HEK293 (cell line): ENCODE results near the gene LNX1.

ENCODE experiments used
- CTCF ChIA-PET: fragments of 350-600 bp; formaldehyde crosslinking; extraction: SDS; loops from one replicate; lab custom pipeline; 2021; ENCODE audit warnings: antibody characterized with exemption; lab: Yijun Ruan, JAX
- POLR2A ChIA-PET: fragments of 300-600 bp; formaldehyde crosslinking; extraction: SDS; loops from one replicate; lab custom pipeline; 2020; ENCODE audit warnings: antibody characterized with exemption, inconsistent platforms; lab: Yijun Ruan, JAX
- H3K27ac ChIP-seq: fragments of 200-500 bp; sonication (Bioruptor generic); 2 replicates; pipeline ENCODE4 v1.5.1; 2014; ENCODE audit warnings: low read depth, low read length, control low read depth, inconsistent platforms; ENCODE audit errors: extremely low read depth
- H3K36me3 ChIP-seq, 2 experiments: fragments of 200-500 bp in 1 of 2; sonication (Bioruptor generic) in 1 of 2; 1 replicate in 1 of 2; 2 replicates in 1 of 2; pipeline ENCODE4 v1.5.1; 2014 to 2017; ENCODE audit warnings: inconsistent platforms in 2 of 2, low read length in 2 of 2; ENCODE audit not compliant: control insufficient read depth in 2 of 2, insufficient read depth in 1 of 2
- H3K4me1 ChIP-seq: fragments of 200-500 bp; sonication (Bioruptor generic); 2 replicates; pipeline ENCODE4 v1.5.1; 2014; ENCODE audit warnings: mild to moderate bottlenecking, low read length, inconsistent platforms; ENCODE audit not compliant: control insufficient read depth, insufficient read depth
- H3K4me3 ChIP-seq: 2 replicates; pipeline ENCODE4 v1.5.1; 2011; ENCODE audit warnings: low read depth, mild to moderate bottlenecking, control low read depth, low read length, moderate library complexity
- H3K9me3 ChIP-seq: fragments of 200-500 bp; sonication (Bioruptor generic); 2 replicates; pipeline ENCODE4 v1.5.1; 2014; ENCODE audit warnings: low read depth, low read length, inconsistent platforms; ENCODE audit not compliant: control insufficient read depth, insufficient read depth
- EGR2 ChIP-seq: fragments of 450-650 bp; formaldehyde crosslinking; IDR thresholded peaks from 2 replicates; pipeline ENCODE4 v1.5.1; 2016; ENCODE audit warnings: low read depth, missing biosample characterization, missing genetic modification characterization
- MYNN ChIP-seq: fragments of 450-650 bp; formaldehyde crosslinking; IDR thresholded peaks from 2 replicates; pipeline ENCODE4 v1.5.1; 2016; ENCODE audit warnings: missing biosample characterization, missing genetic modification characterization, borderline replicate concordance
- PRDM10 ChIP-seq: fragments of 450-650 bp; formaldehyde crosslinking; IDR thresholded peaks from 2 replicates; pipeline ENCODE4 v1.5.1; 2016; ENCODE audit warnings: missing biosample characterization, missing genetic modification characterization
- REPIN1 ChIP-seq: fragments of 450-650 bp; formaldehyde crosslinking; IDR thresholded peaks from 2 replicates; pipeline ENCODE4 v1.5.1; 2017; ENCODE audit warnings: missing biosample characterization, missing genetic modification characterization, low read depth
- ZBTB44 ChIP-seq: fragments of 450-650 bp; IDR thresholded peaks from 2 replicates; pipeline ENCODE4 v1.5.1; 2018; ENCODE audit warnings: missing biosample characterization, mild to moderate bottlenecking, missing genetic modification characterization
- ZBTB7A ChIP-seq: fragments of 450-650 bp; formaldehyde crosslinking; IDR thresholded peaks from 2 replicates; pipeline ENCODE4 v1.5.1; 2016; ENCODE audit warnings: low read depth, missing biosample characterization, missing genetic modification characterization
- ZFHX2 ChIP-seq: fragments of 450-650 bp; formaldehyde crosslinking; conservative IDR thresholded peaks from 2 replicates; pipeline ENCODE4 v1.5.1; 2016; ENCODE audit warnings: missing biosample characterization, missing genetic modification characterization
- ZIC2 ChIP-seq: fragments of 450-650 bp; formaldehyde crosslinking; IDR thresholded peaks from 2 replicates; pipeline ENCODE4 v1.5.1; 2016; ENCODE audit warnings: missing biosample characterization, missing genetic modification characterization
- ZNF148 ChIP-seq: fragments of 450-650 bp; formaldehyde crosslinking; IDR thresholded peaks from 2 replicates; pipeline ENCODE4 v1.5.0; 2017; ENCODE audit warnings: missing biosample characterization, missing genetic modification characterization, borderline replicate concordance
- ZNF214 ChIP-seq: fragments of 450-650 bp; formaldehyde crosslinking; IDR thresholded peaks from 2 replicates; pipeline ENCODE4 v1.5.1; 2017; ENCODE audit warnings: missing biosample characterization, mild to moderate bottlenecking, missing genetic modification characterization, borderline replicate concordance
- ZNF239 ChIP-seq: fragments of 450-650 bp; formaldehyde crosslinking; IDR thresholded peaks from 2 replicates; pipeline ENCODE4 v1.5.1; 2016; ENCODE audit warnings: missing biosample characterization, missing genetic modification characterization
- ZNF514 ChIP-seq: fragments of 450-650 bp; formaldehyde crosslinking; IDR thresholded peaks from 2 replicates; pipeline ENCODE4 v1.5.1; 2016; ENCODE audit warnings: missing biosample characterization, missing genetic modification characterization
- ZNF521 ChIP-seq: fragments of 450-650 bp; formaldehyde crosslinking; IDR thresholded peaks from 2 replicates; pipeline ENCODE4 v1.5.1; 2017; ENCODE audit warnings: missing biosample characterization, mild to moderate bottlenecking, missing genetic modification characterization
- ZNF544 ChIP-seq: fragments of 450-650 bp; formaldehyde crosslinking; IDR thresholded peaks from 2 replicates; pipeline ENCODE4 v1.5.0; 2017; ENCODE audit warnings: missing biosample characterization, missing genetic modification characterization
- ZNF558 ChIP-seq: fragments of 450-650 bp; formaldehyde crosslinking; IDR thresholded peaks from 2 replicates; pipeline ENCODE4 v1.5.1; 2016; ENCODE audit warnings: missing biosample characterization, missing genetic modification characterization
- ZNF596 ChIP-seq: fragments of 450-650 bp; IDR thresholded peaks from 2 replicates; pipeline ENCODE4 v1.5.0; 2018; ENCODE audit warnings: missing biosample characterization, mild to moderate bottlenecking, missing genetic modification characterization, moderate library complexity
- ZNF624 ChIP-seq: fragments of 450-650 bp; formaldehyde crosslinking; IDR thresholded peaks from 2 replicates; pipeline ENCODE4 v1.5.1; 2017; ENCODE audit warnings: missing biosample characterization, missing genetic modification characterization
- ZNF626 ChIP-seq: fragments of 450-650 bp; sonication (Bioruptor Pico); formaldehyde crosslinking; IDR thresholded peaks from 2 replicates; pipeline ENCODE4 v1.5.1; 2018; ENCODE audit warnings: missing biosample characterization, missing genetic modification characterization, inconsistent platforms
- ZNF670 ChIP-seq: fragments of 450-650 bp; formaldehyde crosslinking; IDR thresholded peaks from 2 replicates; pipeline ENCODE4 v1.5.1; 2016; ENCODE audit warnings: missing biosample characterization, missing genetic modification characterization, low read depth
- ZNF777 ChIP-seq: fragments of 450-650 bp; formaldehyde crosslinking; IDR thresholded peaks from 2 replicates; pipeline ENCODE4 v1.5.1; 2017; ENCODE audit warnings: missing biosample characterization, missing genetic modification characterization, borderline replicate concordance
- ZNF792 ChIP-seq: fragments of 450-650 bp; formaldehyde crosslinking; IDR thresholded peaks from 2 replicates; pipeline ENCODE4 v1.5.1; 2016; ENCODE audit warnings: missing biosample characterization, missing genetic modification characterization
- TF ChIP-seq, protein P1 (sequence below): fragments of 450-650 bp; formaldehyde crosslinking; IDR thresholded peaks from 2 replicates; pipeline ENCODE4 v1.5.1; 2016; ENCODE audit warnings: missing biosample characterization, missing genetic modification characterization

The LNX1 gene

DNA sequence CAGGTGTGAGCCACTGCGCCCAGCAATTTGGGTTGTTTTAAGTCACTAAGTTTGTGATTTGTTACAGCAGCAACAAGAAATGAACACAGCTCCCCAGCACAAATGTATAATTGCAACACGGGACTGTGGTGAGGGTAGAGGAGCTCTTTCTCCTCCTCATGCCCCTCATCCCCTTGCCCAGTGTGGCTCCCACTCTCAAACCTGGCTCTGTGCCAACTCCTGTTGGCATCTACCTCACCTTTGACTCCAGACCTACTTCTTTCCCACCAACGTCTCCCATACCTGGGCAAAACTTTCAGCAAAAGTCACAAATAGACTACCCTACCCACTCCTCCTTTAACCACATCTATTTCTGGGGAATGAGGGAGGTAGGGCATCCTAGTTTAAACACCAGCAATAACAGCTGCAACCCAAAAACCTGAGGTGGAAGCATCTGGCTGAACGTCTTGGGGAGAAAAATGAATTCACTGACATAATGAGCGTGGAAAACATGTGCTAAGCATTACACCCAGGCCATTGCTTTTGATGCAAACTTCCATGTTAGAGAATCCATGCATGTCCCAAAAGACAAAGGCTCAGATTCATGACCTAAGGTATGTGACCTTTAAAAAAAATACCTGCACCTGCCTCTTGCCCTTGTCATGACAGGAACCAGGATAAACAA is 19.2 kb downstream of the LNX1 start:
- POLR2A ChIA-PET = no interaction called here
- TF ChIP-seq ZNF544 (tag by site-specific recombination) (0 out of 2 replicates have a peak, but pooled peaks have one; percentile 49), ZNF626 (tag by site-specific recombination) (no peak), ZNF148 (tag by site-specific recombination) (no peak)
- TF ChIP-seq, all 188 proteins: peak for 1

GRCh38 chr4:53563824-53564223 is 27.5 kb downstream of the LNX1 start:
- TF ChIP-seq ZNF514 (tag by site-specific recombination) = no peak
- no peak for TF ChIP-seq REPIN1
- TF ChIP-seq ZNF214 (tag by site-specific recombination) = no peak
- TF ChIP-seq ZFHX2 = peak; percentile 57; the same call in 1 of the 2 replicates
- no peak for TF ChIP-seq ZNF521 (tag by site-specific recombination)
- TF ChIP-seq ZNF670 (tag by site-specific recombination) = no peak
- TF ChIP-seq EGR2 = peak; percentile 11; the same call in 1 of the 2 replicates
- no peak for TF ChIP-seq ZNF624 (tag by site-specific recombination)
- ChIA-PET CTCF (no interaction called here), POLR2A (no interaction called here)
- H3K4me3 ChIP-seq = no peak overlapping the region
- no peak overlapping the region for H3K27ac ChIP-seq
- no peaks in the 10 kb centered on the region for H3K9me3 ChIP-seq
- H3K36me3 ChIP-seq = no peaks in the 10 kb centered on the region
- no peaks in the 10 kb centered on the region for H3K4me1 ChIP-seq

More for the DNA sequence above, 19.2 kb downstream of the LNX1 start:
- H3K27ac ChIP-seq = no peak overlapping the region
- peaks cover 5% of the 10 kb centered on the region for H3K4me1 ChIP-seq
- no peaks in the 10 kb centered on the region for H3K9me3 ChIP-seq
- no peak overlapping the region for H3K4me3 ChIP-seq
- CTCF ChIA-PET = interaction anchor here (0.6 kb wide), 1 partner anchor 12 kb away, joined by 5 read pairs; no protein-coding TSS in a partner anchor
- no peaks in the 10 kb centered on the region; a peak in 1 of 3 replicates for H3K36me3 ChIP-seq

- Histone ChIP-seq H3K36me3 (no peaks in the 10 kb centered on the region), H3K4me1 (no peaks in the 10 kb centered on the region), H3K27ac (no peak overlapping the region), H3K4me3 (no peak overlapping the region), H3K9me3 (no peaks in the 10 kb centered on the region)
- CTCF ChIA-PET = no interaction called here
- POLR2A ChIA-PET = no interaction called here
- TF ChIP-seq PRDM10 (tag by site-specific recombination) (no peak), ZNF239 (no peak), ZNF596 (tag by site-specific recombination) (no peak), ZIC2 (tag by site-specific recombination) (no peak), ZBTB7A (tag by site-specific recombination) (no peak), ZNF792 (no peak), ZBTB44 (tag by site-specific recombination) (no peak), MYNN (no peak), ZNF777 (tag by site-specific recombination) (no peak), ZNF544 (tag by site-specific recombination) (no peak), ZNF558 (tag by site-specific recombination) (no peak)
- TF ChIP-seq, protein P1, sequence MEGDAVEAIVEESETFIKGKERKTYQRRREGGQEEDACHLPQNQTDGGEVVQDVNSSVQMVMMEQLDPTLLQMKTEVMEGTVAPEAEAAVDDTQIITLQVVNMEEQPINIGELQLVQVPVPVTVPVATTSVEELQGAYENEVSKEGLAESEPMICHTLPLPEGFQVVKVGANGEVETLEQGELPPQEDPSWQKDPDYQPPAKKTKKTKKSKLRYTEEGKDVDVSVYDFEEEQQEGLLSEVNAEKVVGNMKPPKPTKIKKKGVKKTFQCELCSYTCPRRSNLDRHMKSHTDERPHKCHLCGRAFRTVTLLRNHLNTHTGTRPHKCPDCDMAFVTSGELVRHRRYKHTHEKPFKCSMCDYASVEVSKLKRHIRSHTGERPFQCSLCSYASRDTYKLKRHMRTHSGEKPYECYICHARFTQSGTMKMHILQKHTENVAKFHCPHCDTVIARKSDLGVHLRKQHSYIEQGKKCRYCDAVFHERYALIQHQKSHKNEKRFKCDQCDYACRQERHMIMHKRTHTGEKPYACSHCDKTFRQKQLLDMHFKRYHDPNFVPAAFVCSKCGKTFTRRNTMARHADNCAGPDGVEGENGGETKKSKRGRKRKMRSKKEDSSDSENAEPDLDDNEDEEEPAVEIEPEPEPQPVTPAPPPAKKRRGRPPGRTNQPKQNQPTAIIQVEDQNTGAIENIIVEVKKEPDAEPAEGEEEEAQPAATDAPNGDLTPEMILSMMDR (tag by site-specific recombination) = no peak
Observed at GRCh38 chr4:53562409-53562808, 28.9 kb downstream of the LNX1 start.
